AG09319 (cell line): ENCODE results near the gene XYLT1.
A peak's percentile ranks its signal among the peaks of the same experiment; 100 is the strongest.

Experiments used
- DNase-seq: peaks from one replicate; pipeline ENCODE4 v3.0.0-alpha.2; 2010; ENCODE audit warnings: low read depth; ENCODE audit errors: extremely low read depth
- CTCF ChIP-seq: IDR thresholded peaks from 2 replicates; pipeline ENCODE4 v1.5.1; 2011; ENCODE audit warnings: low read depth, mild to moderate bottlenecking, inconsistent platforms, low read length, moderate library complexity

The XYLT1 gene

GRCh38 chr16:17184026-17184425 lies 286.7 kb downstream of the XYLT1 start:
- DNase-seq: no peak
- TF ChIP-seq CTCF: no peak

- TF ChIP-seq CTCF: no peak
- no peak for DNase-seq
These were observed 292.5 kb downstream of the XYLT1 start for GRCh38 chr16:17177959-17178905.

DNA sequence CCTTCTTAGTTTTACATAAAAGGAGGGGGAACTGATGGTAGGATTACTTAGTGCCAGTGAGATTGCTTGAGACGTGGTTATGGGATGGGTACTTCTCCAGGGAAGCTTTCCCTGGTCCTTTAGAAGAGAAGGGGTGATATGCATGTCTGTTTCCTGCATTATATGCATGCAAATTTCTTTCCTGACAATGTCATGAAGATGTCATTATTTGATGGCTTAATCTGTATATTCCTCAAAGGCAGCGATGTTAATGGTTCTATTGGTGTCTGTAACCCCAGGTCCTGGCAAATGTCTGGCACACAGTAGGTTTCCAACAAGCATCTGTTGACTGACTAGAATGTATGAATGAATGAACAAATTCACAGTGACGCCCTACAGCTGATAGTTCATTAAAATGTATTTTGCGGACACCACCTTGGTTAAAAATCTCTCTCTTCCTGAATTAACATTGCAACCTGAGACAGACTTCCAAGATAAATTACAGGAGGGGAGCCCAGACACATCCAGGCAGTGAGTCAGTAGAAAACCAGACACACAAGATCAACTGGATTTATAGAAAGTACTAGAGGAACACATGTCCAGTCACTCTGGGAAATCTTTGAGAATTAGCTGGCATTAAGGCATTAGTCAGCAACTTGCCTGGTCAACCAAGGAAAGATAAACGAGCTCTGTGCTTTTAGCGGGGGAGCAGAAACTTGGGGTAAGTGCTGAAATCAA lies 293.4 kb downstream of the XYLT1 start:
- TF ChIP-seq CTCF: no peak
- no peak for DNase-seq

GRCh38 chr16:17176199-17176598 lies 294.6 kb downstream of the XYLT1 start:
- no peak for TF ChIP-seq CTCF
- DNase-seq: no peak

- TF ChIP-seq CTCF: no peak
- peak; percentile 22 for DNase-seq
These were observed 297.5 kb downstream of the XYLT1 start for GRCh38 chr16:17173281-17173680.

- no peak for DNase-seq
- TF ChIP-seq CTCF: no peak
These were observed 299.3 kb downstream of the XYLT1 start for GRCh38 chr16:17171250-17172143.
